Breast epithelium (tissue), 3 donors: Measurements from ENCODE around the gene DSE.

Experiments used
- POLR2A ChIP-seq: fragments of 450-650 bp; IDR thresholded peaks from one replicate; pipeline ENCODE4 v1.6.1; 2016; ENCODE audit warnings: antibody characterized with exemption, mild to moderate bottlenecking, moderate library complexity
- POLR2AphosphoS5 ChIP-seq, 3 donors: sonication (generic); formaldehyde crosslinking; IDR thresholded peaks; one replicate each; pipeline ENCODE4 v1.6.1; 2017; ENCODE audit warnings: antibody characterized with exemption in 3 of 3
- TF ChIP-seq, protein P1 (sequence below), 3 donors: fragments of 450-650 bp; IDR thresholded peaks; one replicate each; pipeline ENCODE4 v1.5.1; 2016 to 2017; ENCODE audit warnings: antibody characterized with exemption in 3 of 3, mild to moderate bottlenecking in 3 of 3, moderate library complexity in 3 of 3

DNA sequence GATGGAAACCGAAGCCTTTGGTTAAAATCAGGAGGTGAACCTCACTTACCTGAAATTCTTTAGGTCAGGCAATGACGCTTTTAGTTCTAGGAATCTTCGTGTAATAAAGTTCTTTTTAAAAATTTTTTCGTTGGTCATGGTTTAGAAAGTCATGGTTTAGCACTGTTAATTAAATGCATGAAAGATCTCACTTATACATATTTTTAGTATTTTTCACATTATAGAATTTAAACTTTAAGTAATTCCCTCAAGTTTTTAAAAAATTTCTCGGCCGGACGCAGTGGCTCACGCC, 1.1 kb downstream of the DSE start:
- TF ChIP-seq POLR2A = no peak
- TF ChIP-seq, protein P1, sequence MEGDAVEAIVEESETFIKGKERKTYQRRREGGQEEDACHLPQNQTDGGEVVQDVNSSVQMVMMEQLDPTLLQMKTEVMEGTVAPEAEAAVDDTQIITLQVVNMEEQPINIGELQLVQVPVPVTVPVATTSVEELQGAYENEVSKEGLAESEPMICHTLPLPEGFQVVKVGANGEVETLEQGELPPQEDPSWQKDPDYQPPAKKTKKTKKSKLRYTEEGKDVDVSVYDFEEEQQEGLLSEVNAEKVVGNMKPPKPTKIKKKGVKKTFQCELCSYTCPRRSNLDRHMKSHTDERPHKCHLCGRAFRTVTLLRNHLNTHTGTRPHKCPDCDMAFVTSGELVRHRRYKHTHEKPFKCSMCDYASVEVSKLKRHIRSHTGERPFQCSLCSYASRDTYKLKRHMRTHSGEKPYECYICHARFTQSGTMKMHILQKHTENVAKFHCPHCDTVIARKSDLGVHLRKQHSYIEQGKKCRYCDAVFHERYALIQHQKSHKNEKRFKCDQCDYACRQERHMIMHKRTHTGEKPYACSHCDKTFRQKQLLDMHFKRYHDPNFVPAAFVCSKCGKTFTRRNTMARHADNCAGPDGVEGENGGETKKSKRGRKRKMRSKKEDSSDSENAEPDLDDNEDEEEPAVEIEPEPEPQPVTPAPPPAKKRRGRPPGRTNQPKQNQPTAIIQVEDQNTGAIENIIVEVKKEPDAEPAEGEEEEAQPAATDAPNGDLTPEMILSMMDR (IDR thresholded peaks at IDR 0.05) = no peak
- TF ChIP-seq POLR2AphosphoS5 (IDR thresholded peaks at IDR 0.05) = no peak
